GM21515 (cell line): ENCODE measurements around the gene BCL2L1.

Experiments used
- ATAC-seq: cut with Tn5 transposase; IDR thresholded peaks from one replicate; pipeline ENCODE4 v1.9.1; 2021; ENCODE audit not compliant: unreplicated experiment

The BCL2L1 gene

DNA sequence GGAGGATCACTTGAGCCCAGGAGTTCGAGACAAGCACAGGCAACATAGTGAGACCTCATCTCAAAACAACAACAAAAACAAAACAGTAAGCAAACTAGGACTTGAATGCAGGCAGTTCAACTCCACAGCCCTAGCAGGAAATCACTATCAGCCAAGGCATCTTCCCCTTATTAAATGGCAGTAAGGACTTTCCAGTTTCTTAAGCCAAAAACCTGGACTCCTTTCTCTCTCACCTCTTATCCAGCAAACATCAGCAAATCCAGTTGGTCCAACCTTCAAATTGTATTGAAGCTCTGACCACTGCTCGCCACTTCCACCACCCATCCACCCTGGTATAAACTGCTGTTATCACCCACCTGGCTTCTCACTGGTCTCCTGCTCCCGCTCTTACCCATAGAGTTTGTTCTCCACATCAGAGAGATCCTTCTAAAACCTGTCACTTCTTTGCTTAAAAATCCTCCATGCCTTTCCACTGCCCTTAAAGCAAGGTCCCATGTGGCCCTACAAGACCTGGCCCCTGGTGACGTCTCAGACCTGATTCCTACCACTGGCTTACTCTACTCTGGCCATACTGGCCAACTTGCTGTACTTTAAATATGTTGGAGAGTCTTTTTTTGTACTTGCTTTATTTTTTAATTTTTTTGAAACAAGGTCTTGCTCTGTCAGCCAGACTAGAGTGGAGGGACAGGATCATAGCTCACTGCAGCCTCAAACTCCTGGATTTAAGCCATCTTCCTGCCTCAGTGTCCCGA is 27.6 kb downstream of the BCL2L1 start:
- ATAC-seq = no peak

DNA sequence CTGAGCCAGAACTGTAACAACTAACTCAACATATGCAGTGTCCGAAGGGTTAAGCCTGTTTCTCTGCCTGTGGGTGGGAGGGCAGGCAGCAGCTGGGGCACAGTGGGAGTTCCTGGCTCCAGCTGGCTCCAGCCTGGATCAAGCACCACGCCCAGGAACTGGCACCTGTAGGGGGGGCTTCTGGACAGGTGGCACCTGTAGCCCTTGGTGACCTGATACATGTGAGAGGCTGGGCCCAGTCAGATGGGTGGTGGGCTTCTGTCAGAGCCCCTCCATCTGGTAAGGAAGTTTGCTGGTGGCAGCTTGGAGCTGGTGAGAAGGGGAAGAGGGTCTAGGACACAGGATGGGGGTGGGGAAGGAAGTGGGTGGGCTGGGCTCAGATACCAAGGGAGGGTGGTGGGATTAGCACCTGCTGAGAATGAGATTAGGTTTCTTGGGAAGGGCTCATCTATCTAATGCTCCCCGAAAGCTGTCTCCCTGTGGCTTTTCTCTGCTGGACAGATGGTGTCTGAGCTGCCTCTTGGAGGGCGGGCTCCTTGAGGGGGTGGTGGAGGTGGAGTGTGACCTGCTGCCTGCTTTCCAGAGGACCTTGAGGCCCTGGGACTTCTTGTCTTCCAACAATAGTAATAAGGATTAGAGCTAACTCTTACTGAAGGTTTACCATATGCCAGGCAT is 28.5 kb downstream of the BCL2L1 start:
- ATAC-seq = no peak

- ATAC-seq = no peak
These were observed 29.3 kb downstream of the BCL2L1 start for GRCh38 chr20:31693402-31693801.

DNA sequence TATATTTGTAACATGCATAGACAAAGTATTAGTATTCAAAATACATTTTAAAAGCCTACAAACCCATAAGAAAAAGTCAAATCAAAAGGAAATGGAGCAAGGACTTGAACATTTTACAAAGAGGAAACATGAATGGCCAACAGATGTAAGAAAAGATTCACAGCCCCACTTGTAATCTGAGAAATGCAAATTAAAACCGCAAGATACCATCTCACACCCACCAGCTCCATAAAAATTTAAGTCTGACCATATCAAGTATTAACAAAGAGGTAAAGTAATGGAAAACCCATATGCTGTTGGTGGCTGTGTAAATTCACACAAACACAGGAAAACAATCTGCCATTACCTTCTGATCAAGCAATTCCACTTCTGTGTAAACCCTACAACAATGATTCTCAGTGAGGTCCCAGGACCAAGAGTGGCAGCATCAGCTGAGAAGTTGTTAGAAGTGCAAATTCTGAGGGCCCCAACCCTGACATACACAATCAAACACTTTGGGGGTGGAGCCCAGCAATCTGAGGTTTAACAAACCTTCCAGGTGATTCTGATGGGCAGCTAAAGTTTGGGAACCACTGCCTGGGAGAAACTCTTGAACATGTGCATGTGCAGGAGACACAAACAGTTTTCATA is 30.9 kb downstream of the BCL2L1 start:
- no peak for ATAC-seq

DNA sequence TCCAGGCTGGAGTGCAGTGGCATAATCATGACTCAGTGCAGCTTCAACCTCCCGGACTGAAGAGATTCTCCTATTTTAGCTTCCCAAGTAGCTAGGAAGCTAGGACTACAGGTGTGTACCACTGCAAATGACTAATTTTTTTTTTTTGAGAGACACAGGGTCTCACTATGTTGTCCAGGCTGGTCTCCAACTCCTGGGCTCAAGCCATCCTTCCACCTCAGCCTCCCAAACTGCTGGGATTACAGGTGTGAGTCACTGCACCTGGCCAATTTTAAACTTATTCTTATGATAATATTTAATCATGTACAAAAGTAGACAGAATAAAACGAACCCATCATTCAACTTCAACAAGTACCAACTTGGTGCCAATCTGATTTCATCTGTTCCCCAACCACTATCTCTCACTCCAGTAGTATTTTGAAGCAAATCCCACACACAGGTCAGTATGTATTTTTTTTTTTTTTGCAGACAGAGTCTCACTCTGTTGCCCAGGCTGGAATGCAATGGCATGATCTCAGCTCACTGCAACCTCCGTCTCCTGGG is 32.5 kb downstream of the BCL2L1 start:
- no peak for ATAC-seq

GRCh38 chr20:31689141-31689540 is 33.5 kb downstream of the BCL2L1 start:
- no peak for ATAC-seq

DNA sequence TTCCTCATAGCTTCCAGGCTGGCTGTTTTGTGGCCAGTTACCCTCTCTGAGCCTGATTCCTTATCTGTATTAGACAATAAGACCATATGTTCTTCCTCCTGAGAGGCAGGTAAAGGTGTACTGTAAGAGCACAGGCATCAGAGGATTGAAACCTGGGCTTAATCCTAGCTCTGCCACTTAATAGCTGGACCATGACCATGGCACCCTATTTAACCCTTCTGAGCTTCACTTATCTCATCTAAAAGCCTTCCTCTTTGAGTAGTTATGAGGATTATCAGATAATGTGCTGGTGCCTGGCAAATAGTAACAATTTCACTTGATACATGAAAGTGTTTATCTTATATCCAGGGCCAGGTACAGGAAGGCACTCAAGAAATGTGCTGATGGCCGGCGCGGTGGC is 34.9 kb downstream of the BCL2L1 start:
- ATAC-seq = no peak

DNA sequence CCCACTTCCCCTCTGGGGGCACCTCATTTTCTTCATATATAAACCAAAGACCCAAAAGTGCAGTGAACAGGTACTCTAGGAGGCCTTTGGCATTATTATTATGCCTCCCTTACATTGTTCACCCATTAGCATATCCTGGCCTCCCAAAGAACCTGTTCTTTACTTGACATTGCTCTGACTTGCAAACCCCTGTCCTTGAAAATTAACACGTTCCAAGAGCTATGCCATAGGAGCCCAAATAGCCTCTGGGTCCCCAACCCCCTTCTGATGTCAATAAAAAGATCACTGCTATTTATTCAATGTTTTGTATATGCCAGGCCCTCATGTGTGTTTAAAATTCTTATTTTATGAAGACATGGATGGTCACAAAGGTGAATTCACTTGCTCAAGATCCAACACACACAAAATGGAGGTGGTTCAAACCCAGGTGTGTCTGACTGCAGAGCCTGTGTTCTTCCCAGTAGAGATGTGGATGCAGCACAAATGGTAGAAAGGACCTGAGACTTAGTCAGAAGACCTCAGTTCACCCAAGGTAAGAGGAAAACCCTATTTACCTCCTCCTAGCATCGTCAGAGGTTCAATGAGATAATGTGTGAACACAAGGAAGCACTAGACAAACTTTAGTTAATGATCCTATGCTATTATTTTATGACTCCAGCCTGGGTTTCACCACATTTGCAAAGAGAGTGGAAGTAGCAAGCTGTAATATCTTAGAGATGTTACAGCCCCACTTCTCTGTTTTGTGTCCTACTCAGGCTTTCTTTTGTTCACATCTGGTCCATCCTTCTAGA is 36.6 kb downstream of the BCL2L1 start:
- ATAC-seq = no peak

GRCh38 chr20:31684153-31685015 is 38.3 kb downstream of the BCL2L1 start:
- ATAC-seq = no peak

DNA sequence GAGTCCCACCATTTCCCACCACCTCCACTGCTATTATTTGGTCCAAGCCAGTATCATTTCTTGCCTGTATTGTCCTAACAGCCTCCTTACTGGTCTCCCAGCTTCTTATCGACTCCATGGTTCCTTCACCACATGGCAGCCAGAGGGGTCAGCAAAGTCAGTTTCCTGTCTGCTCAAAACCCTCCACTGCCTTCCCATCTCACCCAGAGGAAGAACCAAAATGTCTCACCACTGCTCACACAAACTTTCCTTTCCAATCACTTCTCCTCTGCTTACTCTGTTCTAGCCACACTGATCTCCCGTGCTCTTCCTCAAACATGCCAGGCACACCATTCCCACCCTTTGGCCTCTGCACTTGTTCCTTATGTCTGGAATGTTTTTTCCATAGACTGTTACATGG is 39.7 kb downstream of the BCL2L1 start:
- no peak for ATAC-seq

DNA sequence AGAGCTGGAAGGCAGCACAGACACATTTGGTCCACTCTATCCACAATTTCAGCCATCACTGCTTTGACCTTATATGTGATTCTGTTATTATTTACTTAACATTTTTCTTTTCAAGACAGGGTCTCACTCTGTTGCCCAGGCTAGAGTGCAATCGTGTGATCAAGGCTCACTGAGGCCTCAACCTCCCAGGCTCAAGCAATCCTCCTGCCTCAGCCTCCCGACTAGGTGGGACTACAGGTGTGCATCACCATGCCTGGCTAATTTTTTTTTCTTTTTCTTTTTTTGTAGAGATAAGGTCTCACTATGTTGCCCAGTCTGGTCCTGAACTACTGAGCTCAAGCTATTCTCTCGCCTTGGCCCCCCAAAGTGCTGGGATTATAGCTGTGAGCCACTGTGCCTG is 40.3 kb downstream of the BCL2L1 start:
- ATAC-seq = no peak

DNA sequence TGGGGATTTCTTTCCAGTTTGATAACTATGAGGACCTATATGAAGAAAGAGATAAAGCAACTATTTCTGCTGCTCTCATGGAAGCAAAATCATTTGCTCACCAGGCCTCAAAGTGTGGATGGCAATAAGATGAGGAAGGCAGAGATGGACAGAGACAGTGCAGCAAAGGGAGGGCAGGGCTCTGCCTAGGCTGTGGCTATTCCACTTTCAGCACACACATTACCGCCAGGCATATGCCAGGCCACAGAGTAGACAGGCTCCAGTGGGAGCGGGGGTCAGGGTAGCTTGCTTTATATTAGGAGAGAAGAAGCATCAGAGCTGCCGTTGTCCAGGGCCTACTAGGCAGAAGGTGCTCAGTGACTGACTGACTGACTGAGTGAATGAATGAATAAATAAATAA is 40.9 kb downstream of the BCL2L1 start:
- ATAC-seq = no peak

GRCh38 chr20:31681128-31681727 is 41.4 kb downstream of the BCL2L1 start:
- ATAC-seq = no peak

DNA sequence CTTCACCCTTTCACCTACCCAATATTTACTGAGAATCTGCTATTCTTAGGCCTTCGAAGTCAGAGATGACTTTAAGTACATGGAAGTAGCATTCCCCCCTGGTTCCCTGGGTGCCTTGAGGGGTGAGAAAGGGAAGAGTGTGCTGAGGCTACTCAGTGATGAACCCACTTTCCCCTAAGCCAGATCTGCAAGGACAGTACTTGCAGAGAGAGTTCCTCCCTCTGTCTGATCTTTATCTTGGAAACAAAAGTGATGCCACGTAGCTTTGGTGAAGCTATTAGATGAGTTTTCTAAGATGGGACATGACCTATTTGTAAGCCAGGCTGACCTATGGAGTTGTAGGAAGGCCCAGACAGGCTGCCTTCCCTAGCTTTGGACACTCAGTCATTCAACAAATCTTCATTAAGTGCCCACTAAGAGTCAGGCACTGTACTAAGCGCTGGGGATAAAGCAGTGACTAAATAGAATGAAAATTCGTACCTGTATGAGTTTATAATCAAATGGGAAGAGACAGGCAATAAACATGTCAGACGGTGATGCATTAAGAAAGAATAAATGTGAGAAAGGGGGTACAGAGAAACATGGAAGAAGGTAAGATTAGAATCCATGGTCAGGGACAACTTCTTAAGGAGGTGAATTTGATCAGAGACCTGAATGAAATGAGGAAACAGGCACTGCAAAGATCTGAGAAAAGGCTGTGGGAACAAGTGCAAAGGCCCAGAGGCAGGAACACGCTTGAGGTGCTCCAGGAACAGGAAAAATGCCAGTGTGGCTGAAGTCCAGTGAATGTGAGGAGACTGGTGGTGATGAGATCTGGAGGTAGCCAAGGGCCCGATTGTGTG is 42.2 kb downstream of the BCL2L1 start:
- no peak for ATAC-seq

DNA sequence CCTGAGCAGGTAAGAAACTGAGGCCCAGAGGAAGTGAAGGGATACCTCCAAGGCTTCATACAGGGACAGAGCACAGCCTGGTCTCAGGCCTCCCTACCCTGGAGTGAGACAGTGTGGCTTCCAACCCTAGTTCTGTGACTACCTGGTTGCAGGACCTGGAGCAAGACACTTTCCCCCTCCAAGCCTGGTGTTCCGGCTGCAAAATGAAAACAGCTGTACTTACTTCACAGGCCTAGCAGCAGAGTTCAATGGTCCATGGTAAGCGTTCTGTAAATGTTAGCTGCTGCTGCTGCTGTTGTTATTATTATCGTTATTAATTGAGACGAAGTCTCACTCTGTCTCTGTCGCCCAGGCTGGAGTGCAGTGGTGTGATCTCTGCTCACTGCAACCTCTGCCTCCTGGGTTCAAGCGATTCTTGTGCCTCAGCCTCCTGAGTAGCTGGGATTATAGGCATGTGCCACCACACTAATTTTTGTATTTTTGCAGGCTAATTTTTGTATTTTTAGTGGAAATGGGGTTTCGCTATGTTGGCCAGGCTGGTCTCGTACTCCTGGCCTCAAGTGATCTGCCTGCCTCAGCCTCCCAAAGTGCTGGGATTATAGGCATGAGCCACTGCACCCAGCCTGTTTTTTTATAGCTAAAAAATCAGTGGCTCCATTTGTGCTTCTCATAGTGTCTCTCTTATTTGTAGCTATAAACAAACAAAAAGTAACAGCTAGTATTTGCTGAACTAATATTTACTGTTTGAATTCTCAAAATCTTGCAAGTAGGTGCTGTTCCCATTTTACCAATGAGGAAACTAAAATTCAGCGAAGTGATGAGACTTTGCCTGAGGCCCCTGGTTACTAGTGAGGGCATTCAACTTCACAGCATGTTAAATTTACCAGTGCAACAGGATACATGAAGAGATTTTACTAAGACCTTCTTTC is 43.0 kb downstream of the BCL2L1 start:
- no peak for ATAC-seq

GRCh38 chr20:31678389-31679356 is 44.0 kb downstream of the BCL2L1 start:
- no peak for ATAC-seq
